Measurements from ENCODE around the gene INKA2. TPM values are rescaled to one million over a fixed set of nuclear protein-coding genes. Genes with fewer than 3 reads are reported as not detected.

INKA2 gene
- total RNA-seq, 1 experiment from 2014 or later: 0.54 TPM

DNA sequence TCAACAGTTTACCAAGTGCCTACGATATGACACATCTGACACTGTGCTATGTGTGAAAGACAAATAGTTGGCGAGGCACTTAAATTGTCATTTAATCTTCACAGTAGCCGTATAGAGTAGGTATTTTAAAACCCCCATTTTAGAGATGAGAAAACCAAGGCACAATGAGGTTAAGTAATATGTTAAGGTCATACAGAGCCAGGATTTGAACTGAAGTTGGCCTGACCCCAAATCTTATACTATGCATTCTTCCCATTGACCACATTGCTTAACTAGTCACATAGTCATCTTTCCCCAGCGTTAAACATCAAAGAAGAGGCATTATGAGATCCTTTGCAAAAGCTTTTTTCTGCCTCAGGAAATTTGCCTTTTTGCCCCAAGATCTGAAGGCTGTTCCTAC lies 3.9 kb downstream of the INKA2 start:
- in situ Hi-C loops (cut with HindIII; ENCODE audit: low pct_unique_long_range_greater_than_20kb, low sequenced_read_pairs): no loop called here
- TF ChIP-seq TCF7L2 (IDR thresholded peaks at IDR 0.05; ENCODE audit: low read depth, low read length) (no peak), POLR2AphosphoS5 (IDR thresholded peaks at IDR 0.05; ENCODE audit: low read depth, low read length) (no peak), CTCF (IDR thresholded peaks at IDR 0.05) (no peak), REST (IDR thresholded peaks at IDR 0.05; ENCODE audit: insufficient read depth in 1 of 2, low read depth in 2 of 2, low read length in 1 of 2) (no peak), SIN3A (IDR thresholded peaks at IDR 0.05; ENCODE audit: borderline replicate concordance, insufficient read depth, low read depth, low read length) (no peak)
- no peak for DNase-seq (ENCODE audit: low read depth, low spot score)
- intact Hi-C loops (cut with micrococcal nuclease; ENCODE audit: unreplicated experiment): no loop called here
- Histone ChIP-seq H3K27ac (ENCODE audit: low read length) (no peak overlapping the region), H3K4me1 (ENCODE audit: control insufficient read depth, insufficient read depth, low read length) (no peaks in the 10 kb centered on the region), H3K9me3 (ENCODE audit: control insufficient read depth, insufficient read depth, low read depth, low read length) (no peaks in the 10 kb centered on the region), H3K27me3 (ENCODE audit: control insufficient read depth, insufficient read depth, low read length) (no peaks in the 10 kb centered on the region; the same call in 1 of the 2 replicates), H3K36me3 (ENCODE audit: control insufficient read depth, insufficient read depth, low read length) (no peaks in the 10 kb centered on the region), H3K4me3 (ENCODE audit: low read depth in 2 of 2, low read length in 2 of 2) (no peak overlapping the region)
- no peak for ATAC-seq
- POLR2A ChIA-PET: no interaction called here
- no TSS peak for BruUV-seq (replicated peaks)
- CTCF ChIA-PET: no interaction called here

- Histone ChIP-seq H3K9me3 (ENCODE audit: control insufficient read depth, insufficient read depth, low read depth, low read length) (no peaks in the 10 kb centered on the region), H3K36me3 (ENCODE audit: control insufficient read depth, insufficient read depth, low read length) (no peaks in the 10 kb centered on the region), H3K4me3 (ENCODE audit: low read depth in 2 of 2, low read length in 2 of 2) (no peak overlapping the region), H3K4me1 (ENCODE audit: control insufficient read depth, insufficient read depth, low read length) (no peaks in the 10 kb centered on the region), H3K27ac (ENCODE audit: low read length) (no peak overlapping the region), H3K27me3 (ENCODE audit: control insufficient read depth, insufficient read depth, low read length) (no peaks in the 10 kb centered on the region; the same call in 1 of the 2 replicates)
- no TSS peak for BruUV-seq (replicated peaks)
- in situ Hi-C loops (cut with HindIII; ENCODE audit: low pct_unique_long_range_greater_than_20kb, low sequenced_read_pairs): no loop called here
- no peak for ATAC-seq
- DNase-seq (ENCODE audit: low read depth, low spot score): no peak
- TF ChIP-seq CTCF (IDR thresholded peaks at IDR 0.05) (no peak), REST (IDR thresholded peaks at IDR 0.05; ENCODE audit: insufficient read depth in 1 of 2, low read depth in 2 of 2, low read length in 1 of 2) (no peak)
- intact Hi-C loops (cut with micrococcal nuclease; ENCODE audit: unreplicated experiment): no loop called here
- ChIA-PET CTCF (interaction anchor here (0.8 kb wide), 1 partner anchor 227 kb away, joined by 3 read pairs; no protein-coding TSS in a partner anchor), POLR2A (no interaction called here)
Observed at GRCh38 chr1:111734856-111735255, 4.3 kb downstream of the INKA2 start.

Measured in Panc1 (cell line).